HG03432 (cell line): ENCODE results near the gene ALDH7A1.
"Not testable (repeated sequence)": the region's sequence is repeated elsewhere in the genome, so short reads cannot be mapped to it uniquely, and the experiment has no call there.

ENCODE experiments used
- ATAC-seq: cut with Tn5 transposase; IDR thresholded peaks from one replicate; pipeline ENCODE4 v1.9.1; 2021; ENCODE audit warnings: mild to moderate bottlenecking, moderate library complexity; ENCODE audit not compliant: unreplicated experiment

The ALDH7A1 gene

GRCh38 chr5:126535856-126536545 is 59.0 kb downstream of the ALDH7A1 start:
- ATAC-seq = no peak

DNA sequence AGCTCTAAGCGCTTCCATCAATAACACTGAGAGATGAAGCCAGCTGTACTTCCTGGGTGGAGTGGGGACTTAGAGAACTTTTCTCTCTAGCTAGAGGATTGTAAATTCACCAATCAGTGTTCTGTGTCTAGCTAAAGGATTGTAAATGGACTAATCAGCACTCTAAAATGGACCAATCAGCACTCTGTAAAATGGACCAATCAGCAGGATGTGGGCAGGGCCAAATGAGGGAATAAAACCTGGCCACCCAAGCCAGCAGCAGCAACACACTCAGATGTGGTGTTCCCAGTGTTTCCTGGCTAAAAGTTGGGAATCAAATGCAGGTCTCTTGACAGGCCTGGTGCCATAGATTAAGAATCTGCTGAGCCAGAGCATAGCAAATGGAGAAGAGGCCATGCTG is 60.5 kb downstream of the ALDH7A1 start:
- ATAC-seq = no peak

- ATAC-seq = no peak
These were observed 63.4 kb downstream of the ALDH7A1 start for GRCh38 chr5:126531543-126532120.

GRCh38 chr5:126527892-126528291 is 67.1 kb downstream of the ALDH7A1 start:
- no peak for ATAC-seq

- no peak for ATAC-seq
These were observed 67.9 kb downstream of the ALDH7A1 start for GRCh38 chr5:126527158-126527557.

- no peak for ATAC-seq
These were observed 68.5 kb downstream of the ALDH7A1 start for GRCh38 chr5:126526493-126526892.

GRCh38 chr5:126525630-126526245 is 69.3 kb downstream of the ALDH7A1 start:
- no peak for ATAC-seq

DNA sequence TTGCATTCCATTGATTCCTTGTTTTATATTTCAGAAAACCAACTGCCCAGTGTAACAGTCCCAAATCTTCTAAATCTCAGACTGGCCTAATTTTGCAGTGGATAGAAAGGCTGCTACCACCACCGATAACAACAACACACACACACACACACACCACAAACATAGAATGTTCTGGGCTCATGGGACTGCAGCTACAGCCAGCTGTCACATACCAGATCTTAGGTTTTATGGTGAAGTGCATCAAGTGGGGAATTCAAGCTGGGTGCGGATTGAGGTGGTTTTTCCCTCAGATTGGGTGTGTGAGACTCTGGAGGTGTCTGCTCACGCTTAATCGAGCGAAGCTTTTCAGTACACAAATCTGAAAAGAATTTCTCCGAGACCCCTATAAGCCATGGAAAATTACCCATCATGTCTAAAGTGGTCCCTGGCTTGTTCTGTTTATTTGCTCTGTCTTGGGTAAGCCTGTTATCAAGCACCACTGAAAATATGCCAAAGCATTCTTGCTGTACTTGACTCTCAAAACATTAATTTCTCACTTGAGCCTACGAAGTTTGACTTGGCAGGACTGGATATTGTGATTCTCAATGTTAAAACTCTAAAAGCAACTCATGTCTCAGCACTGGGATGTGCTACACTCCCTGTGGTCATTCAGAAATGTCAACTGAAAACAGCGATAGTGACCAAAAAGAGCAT is 71.1 kb downstream of the ALDH7A1 start:
- no peak for ATAC-seq

GRCh38 chr5:126521130-126521529 is 73.9 kb downstream of the ALDH7A1 start:
- no peak for ATAC-seq

- no peak for ATAC-seq
These were observed 74.4 kb downstream of the ALDH7A1 start for GRCh38 chr5:126520593-126520953.

GRCh38 chr5:126519637-126520592 is 75.1 kb downstream of the ALDH7A1 start:
- no peak for ATAC-seq

DNA sequence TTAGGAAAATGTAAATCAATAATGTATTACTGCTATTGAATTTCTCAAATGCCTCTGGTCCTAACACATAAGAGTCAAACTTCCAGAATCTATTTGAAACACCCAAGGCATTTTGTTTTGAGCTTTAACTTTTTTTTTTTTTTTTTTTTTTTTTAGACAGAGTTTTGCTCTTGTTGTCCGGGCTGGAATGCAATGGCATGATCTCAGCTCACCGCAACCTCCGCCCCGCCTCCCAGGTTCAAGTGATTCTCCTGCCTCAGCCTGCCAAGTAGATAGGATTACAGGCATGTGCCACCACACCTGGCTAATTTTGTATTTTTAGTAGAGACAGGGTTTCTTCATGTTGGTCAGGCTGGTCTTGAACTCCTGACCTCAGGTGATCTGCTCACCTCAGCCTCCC is 75.8 kb downstream of the ALDH7A1 start:
- ATAC-seq = not testable (repeated sequence)

- no peak for ATAC-seq
These were observed 78.2 kb downstream of the ALDH7A1 start for GRCh38 chr5:126516852-126517251.

GRCh38 chr5:126516133-126516532 is 78.9 kb downstream of the ALDH7A1 start:
- ATAC-seq = no peak

DNA sequence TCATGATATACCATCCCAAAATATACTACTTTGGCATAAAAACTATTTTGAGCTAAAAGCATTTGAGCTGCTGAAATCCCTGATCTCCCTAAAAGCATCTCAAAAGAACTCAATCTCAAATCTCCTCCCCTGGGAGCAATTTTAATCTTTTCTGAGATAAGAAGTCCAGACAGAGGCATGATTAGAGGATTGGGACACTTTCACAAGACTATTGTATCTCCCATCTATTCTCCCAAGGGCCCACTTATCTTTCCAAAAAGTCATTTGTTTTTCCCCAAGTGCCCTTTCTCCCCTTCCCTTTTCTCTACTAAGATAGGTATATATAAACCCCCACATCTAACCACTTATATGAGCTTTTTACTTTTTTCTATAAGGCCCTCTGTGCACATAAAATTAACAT is 79.7 kb downstream of the ALDH7A1 start:
- no peak for ATAC-seq

GRCh38 chr5:126514558-126515141 is 80.4 kb downstream of the ALDH7A1 start:
- no peak for ATAC-seq

- ATAC-seq = no peak
These were observed 80.9 kb downstream of the ALDH7A1 start for GRCh38 chr5:126514131-126514557.

- no peak for ATAC-seq
These were observed 81.3 kb downstream of the ALDH7A1 start for GRCh38 chr5:126513703-126514102.

- ATAC-seq = no peak
These were observed 81.7 kb downstream of the ALDH7A1 start for GRCh38 chr5:126513302-126513701.

GRCh38 chr5:126512451-126512850 is 82.6 kb downstream of the ALDH7A1 start:
- no peak for ATAC-seq
